Glomerular visceral epithelial cell (primary cell): Measurements from ENCODE around the gene IZUMO3.
"Not testable (repeated sequence)": the region's sequence is repeated elsewhere in the genome, so short reads cannot be mapped to it uniquely, and the experiment has no call there.

Experiments
- DNase-seq: peaks from one replicate; pipeline ENCODE4 v3.0.0-alpha.2; 2016; ENCODE audit errors: extremely low spot score

IZUMO3 gene, protein sequence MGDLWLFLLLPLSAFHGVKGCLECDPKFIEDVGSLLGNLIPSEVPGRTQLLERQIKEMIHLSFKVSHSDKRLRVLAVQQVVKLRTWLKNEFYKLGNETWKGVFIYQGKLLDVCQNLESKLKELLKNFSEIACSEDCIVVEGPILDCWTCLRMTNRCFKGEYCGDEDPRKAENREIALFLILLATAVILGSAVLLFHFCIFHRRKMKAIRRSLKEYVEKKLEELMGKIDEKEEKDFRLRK

GRCh38 chr9:24545847-24546522 lies at the start of gene IZUMO3:
IZUMO3 (minus strand) TSS chr9:24545897; CDS start chr9:24545649, 248 bp downstream.
- no peak for DNase-seq

DNA sequence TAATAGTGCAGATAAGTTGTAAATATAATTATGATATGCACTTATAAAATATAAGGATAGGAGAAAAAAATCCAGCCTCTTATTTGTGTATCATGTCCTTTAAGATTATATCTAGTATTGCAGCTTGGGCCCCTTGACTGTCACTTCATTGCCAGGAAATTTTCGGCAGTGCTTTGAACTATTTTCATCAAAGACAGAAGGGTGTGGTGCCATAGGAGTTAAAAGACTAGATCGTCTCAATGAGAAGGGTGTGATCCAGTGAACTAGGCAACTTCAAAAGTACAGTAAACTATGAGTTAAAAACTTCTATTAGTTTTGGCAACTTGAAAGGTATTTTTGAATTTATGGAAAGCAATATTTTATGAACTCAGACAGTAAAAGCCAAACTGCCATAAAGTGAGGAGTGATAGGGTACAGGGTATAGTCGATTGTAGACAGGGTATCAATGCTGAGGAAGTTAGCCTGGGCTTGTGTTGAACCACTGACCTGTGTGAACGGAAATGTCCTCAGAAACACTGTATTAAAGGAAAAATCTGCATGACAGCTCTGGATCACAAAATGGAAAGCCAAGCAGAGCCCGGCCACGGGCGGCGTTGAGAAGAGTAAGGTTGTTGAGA lies 48.6 kb upstream of the IZUMO3 start:
- no peak for DNase-seq

GRCh38 chr9:24590432-24590831 lies 44.7 kb upstream of the IZUMO3 start:
- peak; percentile 1 for DNase-seq

GRCh38 chr9:24587883-24588282 lies 42.2 kb upstream of the IZUMO3 start:
- DNase-seq = no peak

DNA sequence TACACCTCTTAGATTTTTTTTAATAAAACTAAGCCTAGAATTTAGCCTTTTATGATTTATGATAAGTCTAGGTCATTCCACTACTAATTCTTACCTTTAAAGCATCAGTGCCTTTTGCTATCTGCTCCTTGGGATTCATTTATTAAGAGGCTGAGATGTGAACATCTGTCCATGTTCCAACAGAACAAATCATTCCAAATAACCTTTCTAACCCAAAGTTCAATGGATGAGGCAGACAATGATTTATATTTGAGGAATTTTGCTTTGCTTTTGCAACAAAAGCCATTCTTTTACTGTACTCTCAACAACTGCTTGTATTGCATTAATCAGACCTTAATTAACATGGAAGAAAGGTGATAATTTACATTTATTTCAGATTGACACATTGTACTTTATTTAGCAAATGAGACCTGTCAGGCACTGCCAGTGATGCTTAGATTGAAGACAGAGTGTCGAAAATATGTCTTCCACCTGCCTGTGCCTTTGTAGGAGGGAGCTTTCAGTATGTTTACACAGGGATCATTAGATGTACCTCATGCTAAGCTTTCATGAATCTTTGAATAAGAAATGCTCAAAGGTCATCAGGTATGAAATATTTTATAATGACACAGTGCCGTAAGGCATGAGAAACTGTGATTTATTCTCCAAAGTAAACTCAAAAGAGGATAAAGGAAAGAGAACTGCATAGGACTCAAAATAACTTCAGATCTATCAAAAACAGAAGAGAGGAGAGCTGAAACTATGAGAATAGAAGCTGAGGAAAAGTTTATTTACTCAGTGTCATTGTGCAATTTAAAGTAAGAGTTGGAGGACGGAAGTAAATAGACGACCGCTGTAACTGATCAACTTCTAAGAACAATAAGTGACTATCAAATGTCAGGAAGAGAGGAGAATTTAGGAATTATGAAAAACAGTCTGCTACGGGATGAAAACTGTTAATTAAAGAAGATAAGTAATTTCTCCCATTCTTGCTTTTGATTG lies 36.7 kb upstream of the IZUMO3 start:
- no peak for DNase-seq

- DNase-seq = not testable (repeated sequence)
These were observed 34.3 kb upstream of the IZUMO3 start for GRCh38 chr9:24580005-24580404.

DNA sequence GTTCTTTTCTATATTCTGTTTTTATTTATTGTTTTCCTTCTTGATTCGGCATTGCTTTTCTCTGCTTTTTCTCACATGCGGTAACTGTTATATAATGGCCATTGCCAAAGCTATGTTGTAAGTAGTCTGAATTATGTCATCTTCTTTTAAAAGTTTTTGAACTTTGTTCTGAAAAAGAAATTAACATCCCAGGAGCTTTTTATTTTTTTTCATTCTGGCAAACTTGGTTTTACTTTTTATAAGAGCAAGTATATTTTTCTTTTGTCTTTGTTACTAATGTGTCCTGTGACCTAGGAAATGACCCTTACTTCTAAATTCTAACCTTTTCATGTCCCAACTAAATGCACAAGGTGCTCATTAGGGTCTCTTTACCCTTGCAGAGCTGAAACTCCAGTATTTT lies 26.7 kb upstream of the IZUMO3 start:
- no peak for DNase-seq

- no peak for DNase-seq
These were observed 16.3 kb upstream of the IZUMO3 start for GRCh38 chr9:24561957-24562356.

GRCh38 chr9:24553183-24553552 lies 7.5 kb upstream of the IZUMO3 start:
- DNase-seq = no peak

GRCh38 chr9:24552526-24553182 lies 7.0 kb upstream of the IZUMO3 start:
- no peak for DNase-seq

GRCh38 chr9:24545285-24545684 lies 412 bp downstream of the IZUMO3 start:
- DNase-seq = no peak

- DNase-seq = no peak
These were observed 27.2 kb downstream of the IZUMO3 start for GRCh38 chr9:24518545-24518944.

- no peak for DNase-seq
These were observed 29.2 kb downstream of the IZUMO3 start for GRCh38 chr9:24516463-24516862.

- DNase-seq = no peak
These were observed 35.8 kb downstream of the IZUMO3 start for GRCh38 chr9:24509850-24510249.

GRCh38 chr9:24504521-24504920 lies 41.2 kb downstream of the IZUMO3 start:
- DNase-seq = no peak

DNA sequence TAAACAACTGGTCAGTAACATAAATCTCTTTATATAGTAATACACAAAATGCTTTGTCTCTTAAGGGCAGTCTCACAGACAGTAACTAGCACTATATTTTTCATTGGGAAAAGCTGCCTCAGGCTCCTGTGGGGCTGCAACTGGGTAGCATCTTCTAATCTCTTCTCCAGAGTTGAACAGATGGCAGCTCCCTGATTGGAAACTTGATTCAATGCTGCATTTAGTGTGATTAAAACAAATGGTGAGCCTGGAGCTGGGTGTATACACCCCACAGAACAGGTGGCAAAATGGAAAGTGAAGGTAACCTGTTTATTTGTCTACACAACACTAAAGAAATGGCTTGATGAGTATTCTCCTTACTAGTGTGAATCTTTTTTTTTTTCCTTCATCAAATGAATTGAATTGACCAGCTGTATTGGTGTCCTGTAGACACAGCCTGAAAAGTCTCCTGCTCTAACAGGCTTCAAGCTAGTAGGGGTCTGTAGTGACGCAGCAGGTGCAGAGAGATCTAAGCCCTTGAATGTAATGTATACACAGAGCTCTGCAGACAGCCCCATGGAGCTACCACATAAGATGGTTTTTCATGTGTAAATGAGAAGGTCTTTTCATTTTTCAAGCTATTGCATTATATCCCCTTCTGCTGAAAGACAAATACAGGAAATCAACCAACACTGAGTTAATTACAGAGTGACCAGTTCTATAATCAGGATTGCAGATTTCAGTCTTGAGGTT lies 43.3 kb downstream of the IZUMO3 start:
- DNase-seq = no peak

DNA sequence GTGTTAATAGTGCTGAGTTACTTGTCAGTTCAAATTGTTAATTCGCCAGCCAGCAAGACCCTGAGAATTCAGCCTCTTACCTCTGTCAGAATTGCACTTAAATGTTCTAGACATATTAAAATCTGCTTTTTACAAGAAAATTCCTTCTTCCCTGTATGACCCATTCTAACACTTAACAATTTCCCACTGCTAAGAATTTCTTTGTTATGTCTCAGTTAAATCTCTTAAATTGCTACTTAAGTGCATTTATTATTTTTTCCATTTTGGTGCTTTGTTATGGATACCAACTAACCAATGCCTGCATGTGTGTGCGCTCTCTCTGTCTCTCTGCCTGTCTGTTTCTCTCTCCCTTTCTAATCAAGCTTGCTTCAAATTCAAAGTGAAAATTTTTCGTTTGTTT lies 44.9 kb downstream of the IZUMO3 start:
- DNase-seq = no peak

- no peak for DNase-seq
These were observed 47.1 kb downstream of the IZUMO3 start for GRCh38 chr9:24498632-24499031.

DNA sequence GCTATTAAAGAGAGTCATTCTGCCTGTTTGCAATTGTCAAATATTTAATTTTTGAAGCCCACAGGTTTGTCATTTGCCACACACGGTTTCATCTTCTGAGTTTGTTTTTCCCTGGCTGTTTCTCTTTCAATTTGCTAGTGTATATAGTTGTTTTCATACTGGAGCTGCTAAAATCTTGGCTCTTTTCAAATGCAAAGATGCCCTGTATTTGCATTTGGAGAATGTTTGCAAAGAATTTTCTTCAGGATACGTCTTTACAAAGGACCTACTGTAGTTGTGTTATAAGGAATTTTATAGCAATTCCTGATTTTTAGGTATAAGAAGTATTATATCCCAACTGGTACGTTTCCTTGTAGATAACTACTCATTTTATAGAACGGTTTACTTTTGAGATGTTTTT lies 48.0 kb downstream of the IZUMO3 start:
- no peak for DNase-seq
